HFFc6 (cell line): ENCODE results near the gene FAM20C. TPM values are rescaled to one million over a fixed set of nuclear protein-coding genes. Genes with fewer than 3 reads are reported as not detected.

ENCODE experiments used
- DNase-seq: peaks from one replicate; pipeline ENCODE4 v3.0.0-alpha.2; 2018
- H3K27ac Mint-ChIP-seq: 2 replicates; pipeline ENCODE4 v1.8.0; 2020; ENCODE audit warnings: mild to moderate bottlenecking, mixed read lengths
- H3K27me3 Mint-ChIP-seq: 2 replicates; pipeline ENCODE4 v1.8.0; 2021; ENCODE audit warnings: mild to moderate bottlenecking, moderate library complexity, mixed read lengths; ENCODE audit not compliant: insufficient read depth
- H3K36me3 Mint-ChIP-seq: 2 replicates; pipeline ENCODE4 v1.8.0; 2021; ENCODE audit warnings: low read depth, mixed read lengths
- H3K4me1 Mint-ChIP-seq: 2 replicates; pipeline ENCODE4 v1.8.0; 2020; ENCODE audit warnings: low read depth, mixed read lengths
- H3K4me3 Mint-ChIP-seq: 2 replicates; pipeline ENCODE4 v1.8.0; 2020; ENCODE audit warnings: mild to moderate bottlenecking, moderate library complexity, mixed read lengths
- H3K9me3 Mint-ChIP-seq: 2 replicates; pipeline ENCODE4 v1.8.0; 2020; ENCODE audit warnings: mild to moderate bottlenecking, mixed read lengths
- CTCF ChIP-seq: fragments of 200-600 bp; sonication (generic); IDR thresholded peaks from 2 replicates; pipeline ENCODE4 v1.5.0; 2021; ENCODE audit warnings: antibody characterized with exemption, mild to moderate bottlenecking
- total RNA-seq, 6 experiments: library from RNA; stranded (reverse); fragmentation: NEBNext Ultra II Directional; extraction: Animal tissue kit (Norgen Biotek cat#: 25700); gene quantifications; 2 replicates in 1 of 6; 3 replicates in 5 of 6; pipeline ENCODE4 v1.2.3, GENCODE V29; 2021

Gene FAM20C
- total RNA-seq, 6 experiments from 2014 or later, result 22.2 to 31.1 (median 23.2) TPM

DNA sequence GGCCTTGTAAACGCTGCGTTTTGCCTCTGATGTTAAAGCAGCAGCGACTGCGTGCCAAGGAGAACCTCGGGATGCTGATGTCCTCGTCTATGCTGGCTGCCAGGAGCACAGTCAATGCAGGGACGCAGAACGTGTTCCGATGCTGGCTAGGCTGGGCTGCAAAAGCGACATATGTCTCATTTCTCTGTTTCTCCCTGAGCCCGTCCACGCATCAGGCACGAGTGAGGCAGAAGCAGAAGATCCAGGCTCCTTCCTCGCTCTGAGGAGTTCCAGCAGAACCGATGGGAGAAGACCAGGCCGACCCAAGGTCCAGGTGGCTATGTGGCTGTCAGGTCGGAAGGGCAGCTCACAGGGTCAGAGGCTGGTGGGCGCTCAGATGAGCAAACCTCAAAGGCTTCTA is 93.9 kb downstream of the FAM20C start:
- Mint-ChIP-seq H3K27me3 (peaks cover 30% of the 10 kb centered on the region), H3K9me3 (no peaks in the 10 kb centered on the region), H3K4me1 (no peaks in the 10 kb centered on the region), H3K27ac (no peak overlapping the region), H3K4me3 (no peak overlapping the region), H3K36me3 (no peaks in the 10 kb centered on the region; the same call in 1 of the 2 replicates)
- no peak for DNase-seq
- no peak for TF ChIP-seq CTCF

DNA sequence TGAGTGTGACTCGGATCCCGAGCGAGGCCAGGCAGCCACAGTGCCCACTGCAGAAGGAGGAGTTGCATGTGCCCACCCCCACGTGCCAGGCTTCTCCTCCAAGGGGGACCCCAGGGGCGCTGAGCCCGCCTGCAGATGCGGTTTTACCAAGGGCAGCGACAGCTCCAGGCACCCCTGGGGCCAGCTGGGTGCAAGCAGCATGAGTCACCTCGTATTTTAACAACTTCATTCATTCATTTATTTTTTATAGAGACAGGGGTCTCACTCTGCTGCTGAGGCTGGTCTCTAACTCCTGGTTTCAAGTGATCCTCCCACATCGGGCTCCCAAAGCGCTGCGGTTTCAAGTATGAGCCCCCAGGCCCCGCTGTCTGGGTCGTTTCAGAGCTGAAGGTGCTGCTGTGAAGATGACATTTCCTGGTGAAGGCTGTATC is 96.3 kb downstream of the FAM20C start:
- no peaks in the 10 kb centered on the region for H3K36me3 Mint-ChIP-seq
- H3K27me3 Mint-ChIP-seq, result peaks cover 34% of the 10 kb centered on the region
- no peak for DNase-seq
- H3K4me3 Mint-ChIP-seq, result no peak overlapping the region
- no peak for TF ChIP-seq CTCF
- no peak overlapping the region for H3K27ac Mint-ChIP-seq
- H3K9me3 Mint-ChIP-seq, result no peaks in the 10 kb centered on the region
- H3K4me1 Mint-ChIP-seq, result no peaks in the 10 kb centered on the region

DNA sequence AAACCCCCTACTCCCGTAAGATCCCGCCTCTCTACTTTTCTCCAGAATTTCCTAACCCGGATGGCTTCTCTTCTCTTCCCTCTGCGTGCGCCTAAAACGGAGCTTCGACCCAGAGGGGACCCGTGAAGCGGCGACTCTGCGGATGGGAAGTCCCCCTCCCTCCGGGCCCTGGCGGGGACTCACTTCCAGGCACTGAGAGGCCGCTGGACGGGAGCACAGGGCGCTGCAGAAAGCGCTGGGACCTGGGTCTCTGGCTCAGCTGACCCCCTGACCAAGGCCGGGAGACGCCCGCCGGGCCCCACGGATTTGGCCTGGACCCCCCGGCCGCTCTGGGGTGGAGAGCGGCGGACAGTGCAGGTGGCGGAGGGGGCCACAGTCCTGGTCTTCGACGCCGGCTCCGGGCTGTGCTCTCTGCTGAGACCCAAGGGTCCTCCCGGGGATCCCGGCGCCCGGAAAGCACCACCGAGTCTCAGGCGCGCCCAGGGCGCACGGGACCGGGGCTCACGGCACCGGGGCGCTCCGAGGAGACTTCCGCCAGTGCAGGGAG is 96.9 kb downstream of the FAM20C start:
- no peaks in the 10 kb centered on the region for H3K9me3 Mint-ChIP-seq
- no peak for TF ChIP-seq CTCF
- no peaks in the 10 kb centered on the region for H3K36me3 Mint-ChIP-seq
- no peak for DNase-seq
- H3K4me1 Mint-ChIP-seq, result no peaks in the 10 kb centered on the region
- peaks cover 37% of the 10 kb centered on the region for H3K27me3 Mint-ChIP-seq
- no peak overlapping the region for H3K27ac Mint-ChIP-seq
- H3K4me3 Mint-ChIP-seq, result no peak overlapping the region

DNA sequence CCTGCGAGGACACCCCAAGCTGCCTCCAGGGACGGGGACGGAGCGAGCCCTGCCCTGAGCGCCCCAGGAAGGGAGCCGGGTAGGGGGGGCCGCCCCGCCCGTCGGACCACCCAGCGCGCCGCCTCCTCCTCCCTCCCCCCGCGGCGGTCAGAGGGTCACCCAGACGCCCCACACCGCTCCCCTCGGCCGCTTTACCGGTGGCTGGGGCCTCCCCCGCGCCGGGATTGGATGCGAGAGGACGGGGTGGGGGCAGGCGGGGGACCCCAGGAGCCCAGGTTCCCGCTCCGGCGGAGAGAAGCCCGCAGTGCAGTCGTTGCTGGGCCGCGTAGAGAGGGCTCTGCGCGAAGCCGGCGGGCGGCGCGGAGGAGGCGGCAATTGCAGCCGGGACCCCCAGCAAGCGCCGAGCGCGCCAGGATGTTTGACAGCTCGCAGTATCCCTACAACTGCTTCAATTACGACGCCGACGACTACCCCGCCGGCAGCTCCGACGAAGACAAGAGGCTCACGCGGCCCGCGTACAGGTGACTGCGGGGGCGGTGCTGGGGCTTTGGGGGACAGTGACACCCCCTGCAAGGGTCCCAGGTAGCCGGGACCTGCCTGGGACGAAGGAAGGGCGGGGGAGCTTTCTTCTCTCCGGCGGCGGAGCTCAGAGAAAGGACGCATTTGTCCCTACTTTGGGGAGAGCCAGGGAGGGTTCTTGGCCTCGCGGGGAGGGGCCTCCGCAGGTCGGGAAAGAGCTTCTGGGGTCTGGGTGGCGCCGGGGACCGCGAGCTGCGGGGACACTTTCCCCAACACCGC is 97.6 kb downstream of the FAM20C start, which contains the start of gene FOXL3:
Gene FOXL3 (plus strand): TSS at position 415 of the 798 bp plus-strand sequence. CDS start 0 bp downstream, at position 415.
- Mint-ChIP-seq H3K27me3 (peaks cover 35% of the 10 kb centered on the region), H3K4me1 (no peaks in the 10 kb centered on the region)

More for the DNA sequence above, 97.6 kb downstream of the FAM20C start, which contains the start of gene FOXL3:
- no peak for DNase-seq
- no peak within 1 kb of the TSS for H3K4me3 Mint-ChIP-seq
- H3K27ac Mint-ChIP-seq, result no peak within 1 kb of the TSS
- TF ChIP-seq CTCF, result no peak
- H3K36me3 Mint-ChIP-seq, result no peaks in the 10 kb centered on the region
- no peaks in the 10 kb centered on the region for H3K9me3 Mint-ChIP-seq
